AG04449 (cell line): Measurements from ENCODE around the gene DNAJC1.

Source experiments
- CTCF ChIA-PET: fragments of 350-600 bp; formaldehyde crosslinking; extraction: SDS; loops from one replicate; lab custom pipeline; 2021; ENCODE audit warnings: antibody characterized with exemption; lab: Yijun Ruan, JAX
- POLR2A ChIA-PET: fragments of 400-600, 350-600 bp; formaldehyde crosslinking; extraction: SDS; loops from one replicate; lab custom pipeline; 2020; ENCODE audit warnings: antibody characterized with exemption, inconsistent platforms; lab: Yijun Ruan, JAX
- DNase-seq: peaks from one replicate; pipeline ENCODE4 v3.0.0-alpha.2; 2010; ENCODE audit warnings: low read depth, low spot score
- H3K4me3 ChIP-seq: 2 replicates; pipeline ENCODE4 v1.5.1; 2011; ENCODE audit warnings: low read depth, mild to moderate bottlenecking, control low read depth, low read length
- CTCF ChIP-seq: IDR thresholded peaks from one replicate; pipeline ENCODE4 v1.5.1; 2011; ENCODE audit warnings: mild to moderate bottlenecking, moderate library complexity, low read length, control low read depth, inconsistent platforms; ENCODE audit not compliant: insufficient read depth; ENCODE audit errors: missing control alignments

DNAJC1 gene

GRCh38 chr10:21810582-21811244 lies 192.8 kb downstream of the DNAJC1 start:
- no peak for DNase-seq
- CTCF ChIA-PET: no interaction called here
- no peak overlapping the region for H3K4me3 ChIP-seq
- POLR2A ChIA-PET: no interaction called here
- TF ChIP-seq CTCF: no peak

GRCh38 chr10:21808550-21808949 lies 195.0 kb downstream of the DNAJC1 start:
- no peak overlapping the region for H3K4me3 ChIP-seq
- ChIA-PET POLR2A (no interaction called here), CTCF (no interaction called here)
- TF ChIP-seq CTCF: no peak
- DNase-seq: no peak

- no peak overlapping the region for H3K4me3 ChIP-seq
- POLR2A ChIA-PET: no interaction called here
- CTCF ChIA-PET: no interaction called here
- DNase-seq: no peak
- TF ChIP-seq CTCF: no peak
Observed at GRCh38 chr10:21807180-21807579, 196.3 kb downstream of the DNAJC1 start.

GRCh38 chr10:21803374-21803773 lies 200.2 kb downstream of the DNAJC1 start:
- ChIA-PET CTCF (no interaction called here), POLR2A (no interaction called here)
- DNase-seq: no peak
- TF ChIP-seq CTCF: no peak
- no peak overlapping the region for H3K4me3 ChIP-seq

GRCh38 chr10:21801609-21802008 lies 201.9 kb downstream of the DNAJC1 start:
- ChIA-PET POLR2A (no interaction called here), CTCF (no interaction called here)
- no peak for DNase-seq
- no peak for TF ChIP-seq CTCF
- no peak overlapping the region for H3K4me3 ChIP-seq

GRCh38 chr10:21797984-21798765 lies 205.4 kb downstream of the DNAJC1 start:
- no peak for DNase-seq
- TF ChIP-seq CTCF: no peak
- H3K4me3 ChIP-seq: no peak overlapping the region
- ChIA-PET CTCF (no interaction called here), POLR2A (no interaction called here)
